Superior temporal gyrus (tissue), 1 donor: ENCODE data around the gene RFX3.

ENCODE experiments used
- DNase-seq: peaks from one replicate; pipeline ENCODE4 v3.0.0-alpha.2; 2016; ENCODE audit errors: extremely low spot score

Gene RFX3

GRCh38 chr9:3513265-3513818 is 12.5 kb downstream of the RFX3 start:
- DNase-seq: peak; percentile 12

- no peak for DNase-seq
Measured at GRCh38 chr9:3511551-3511950, 14.2 kb downstream of the RFX3 start.

- no peak for DNase-seq
Measured at GRCh38 chr9:3510796-3511195, 15.0 kb downstream of the RFX3 start.

GRCh38 chr9:3509926-3510325 is 15.9 kb downstream of the RFX3 start:
- DNase-seq: no peak

GRCh38 chr9:3508521-3509291 is 17.1 kb downstream of the RFX3 start:
- DNase-seq: peak; percentile 49

GRCh38 chr9:3508078-3508431 is 17.7 kb downstream of the RFX3 start:
- peak; percentile 42 for DNase-seq

GRCh38 chr9:3507395-3508077 is 18.3 kb downstream of the RFX3 start:
- DNase-seq: peak; percentile 50

- DNase-seq: no peak
Measured at GRCh38 chr9:3506164-3506563, 19.6 kb downstream of the RFX3 start.

- DNase-seq: no peak
Measured at GRCh38 chr9:3502560-3503398, 23.0 kb downstream of the RFX3 start.

GRCh38 chr9:3500044-3500443 is 25.8 kb downstream of the RFX3 start:
- no peak for DNase-seq

GRCh38 chr9:3498691-3499090 is 27.1 kb downstream of the RFX3 start:
- DNase-seq: no peak

- no peak for DNase-seq
Measured at GRCh38 chr9:3497857-3498256, 27.9 kb downstream of the RFX3 start.

GRCh38 chr9:3497401-3497800 is 28.4 kb downstream of the RFX3 start:
- DNase-seq: no peak

GRCh38 chr9:3495855-3496254 is 29.9 kb downstream of the RFX3 start:
- no peak for DNase-seq

GRCh38 chr9:3492214-3492613 is 33.6 kb downstream of the RFX3 start:
- no peak for DNase-seq

- no peak for DNase-seq
Measured at GRCh38 chr9:3491450-3491849, 34.4 kb downstream of the RFX3 start.

- DNase-seq: no peak
Measured at GRCh38 chr9:3490957-3491356, 34.8 kb downstream of the RFX3 start.

GRCh38 chr9:3482578-3482977 is 43.2 kb downstream of the RFX3 start:
- no peak for DNase-seq

- no peak for DNase-seq
Measured at GRCh38 chr9:3480353-3480655, 45.5 kb downstream of the RFX3 start.

- DNase-seq: no peak
Measured at GRCh38 chr9:3479514-3480352, 46.1 kb downstream of the RFX3 start.

GRCh38 chr9:3478549-3478953 is 47.2 kb downstream of the RFX3 start:
- DNase-seq: no peak
